Daoy (cell line): ENCODE data around the gene TMC2. TPM values are rescaled to one million over a fixed set of nuclear protein-coding genes. Genes with fewer than 3 reads are reported as not detected.

ENCODE experiments used
- DNase-seq: peaks from one replicate; pipeline ENCODE4 v3.0.0-alpha.2; 2015; ENCODE audit warnings: low read depth
- total RNA-seq: library from RNA; depleted of rRNA; stranded (reverse); fragments of >200 nt; shearing (Covaris generic); gene quantifications from 2 replicates; pipeline ENCODE4 v1.2.3, GENCODE V29; 2014

TMC2 gene
- total RNA-seq, 1 experiment from 2014 or later = not detected

DNA sequence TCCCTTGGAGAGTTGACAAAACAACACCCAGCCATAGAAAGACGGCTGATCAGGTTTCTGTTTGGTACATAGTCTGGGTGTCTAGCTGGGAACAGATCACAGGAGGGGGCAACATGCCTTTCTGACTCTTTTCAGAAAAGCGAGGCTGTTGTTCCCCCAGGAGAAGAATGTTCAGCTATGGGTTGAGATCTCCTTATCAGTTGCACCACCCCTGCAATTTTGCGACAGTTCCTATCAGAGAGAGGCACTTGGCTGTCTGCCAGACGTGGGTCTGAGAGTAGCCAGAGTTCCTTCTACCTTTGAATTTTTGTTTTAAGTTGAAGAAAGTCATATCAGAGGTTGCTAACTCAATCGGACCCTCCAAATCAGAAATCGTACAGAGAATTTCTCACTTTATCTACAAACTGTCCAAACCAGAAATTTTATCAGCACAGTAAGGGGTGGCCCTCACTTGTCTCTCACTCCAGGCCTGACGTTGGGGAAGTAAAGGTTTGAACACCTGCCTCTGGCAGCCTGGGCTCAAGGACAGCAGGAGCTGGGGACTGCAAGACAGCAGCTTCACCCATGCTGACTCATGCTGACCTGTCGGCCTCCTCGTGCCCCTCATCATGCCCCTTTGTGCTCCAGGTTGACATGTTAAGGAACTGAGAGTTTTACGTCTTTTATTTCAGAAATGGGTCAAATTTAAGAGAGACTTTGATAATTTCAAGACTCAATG lies 42.3 kb downstream of the TMC2 start:
- no peak for DNase-seq

DNA sequence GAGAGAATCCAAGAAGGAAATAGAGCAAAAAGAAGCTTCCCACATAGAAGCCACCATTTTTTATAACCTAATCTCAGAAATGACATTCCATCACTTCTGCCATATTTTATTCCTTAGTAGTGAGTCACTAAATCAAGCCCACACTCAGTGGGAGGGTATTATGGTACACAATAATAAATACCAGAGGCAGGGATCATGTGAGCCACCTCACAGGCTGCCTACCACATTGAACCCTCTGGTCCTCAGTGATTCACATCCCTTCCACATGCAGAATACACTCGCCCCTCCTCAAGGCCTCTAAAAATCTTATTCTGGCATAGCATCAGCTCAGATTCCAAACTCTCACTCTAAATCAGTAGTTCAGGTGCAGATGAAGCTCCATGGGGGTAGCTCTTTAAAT lies 49.4 kb downstream of the TMC2 start:
- peak; percentile 82 for DNase-seq

DNA sequence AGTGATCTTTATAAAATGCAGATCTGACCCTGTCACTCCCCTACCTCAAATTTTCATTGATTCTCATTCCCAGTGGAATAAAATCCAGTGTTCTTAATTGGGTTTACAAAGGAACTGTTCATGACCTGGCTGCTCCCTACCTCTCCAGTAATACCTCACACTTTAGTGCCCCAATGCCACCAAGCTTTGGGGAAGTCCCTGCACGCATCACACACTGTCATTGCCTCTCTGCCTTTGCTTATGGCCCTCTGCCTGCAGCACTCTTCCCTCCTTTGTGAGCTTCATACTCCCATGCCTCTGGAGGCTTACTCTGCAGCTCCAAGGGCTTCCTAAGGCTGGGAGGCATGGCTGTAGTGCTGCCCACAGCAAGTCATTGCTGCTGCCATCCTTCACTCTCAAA lies 57.4 kb downstream of the TMC2 start:
- DNase-seq = no peak

DNA sequence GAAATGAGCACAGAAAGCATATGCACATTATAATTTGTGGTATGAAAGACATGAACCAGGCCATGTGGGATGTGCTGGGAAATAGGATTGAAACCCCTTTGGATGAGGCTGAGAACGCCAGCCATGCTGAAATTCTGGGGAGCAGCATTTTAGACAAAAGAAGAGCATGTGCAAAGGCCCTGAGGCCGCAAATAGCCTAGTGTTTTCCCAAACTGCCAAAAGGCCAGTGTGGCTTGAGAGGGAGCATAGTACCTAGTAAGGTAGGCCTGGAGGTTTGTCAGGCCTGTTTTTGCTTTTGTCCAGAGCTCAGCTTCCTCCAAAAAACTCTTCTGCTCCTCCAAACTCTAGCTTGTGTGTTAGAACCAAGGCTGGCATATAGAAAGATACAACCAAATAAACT lies 58.7 kb downstream of the TMC2 start:
- DNase-seq = no peak

DNA sequence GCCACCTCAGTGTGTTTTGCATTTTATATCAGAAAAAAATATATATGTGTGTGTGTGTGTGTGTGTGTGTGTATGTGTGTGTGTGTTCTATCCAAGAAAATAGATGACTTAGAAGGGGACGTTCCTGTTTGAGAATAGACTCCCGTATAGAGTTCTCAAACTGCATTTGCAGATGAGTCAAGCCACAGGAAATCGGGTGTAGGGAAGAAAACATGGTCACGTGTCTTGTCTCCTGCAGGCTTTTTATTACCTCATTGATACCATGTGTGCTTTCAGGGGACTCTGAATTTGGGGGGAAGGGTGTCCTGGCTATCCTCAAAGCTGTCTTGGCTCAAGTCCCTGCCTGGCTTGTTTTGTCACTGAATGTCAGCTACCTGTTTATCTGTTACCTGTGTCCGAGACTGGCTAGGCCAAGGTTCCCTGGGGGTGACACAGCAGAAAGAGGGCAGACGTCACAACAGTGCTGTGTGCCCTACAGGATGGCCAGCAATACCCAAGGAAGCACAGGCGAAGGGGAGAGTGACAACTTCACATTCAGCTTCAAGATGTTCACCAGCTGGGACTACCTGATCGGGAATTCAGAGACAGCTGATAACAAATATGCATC lies 60.4 kb downstream of the TMC2 start:
- DNase-seq = peak; percentile 41

DNA sequence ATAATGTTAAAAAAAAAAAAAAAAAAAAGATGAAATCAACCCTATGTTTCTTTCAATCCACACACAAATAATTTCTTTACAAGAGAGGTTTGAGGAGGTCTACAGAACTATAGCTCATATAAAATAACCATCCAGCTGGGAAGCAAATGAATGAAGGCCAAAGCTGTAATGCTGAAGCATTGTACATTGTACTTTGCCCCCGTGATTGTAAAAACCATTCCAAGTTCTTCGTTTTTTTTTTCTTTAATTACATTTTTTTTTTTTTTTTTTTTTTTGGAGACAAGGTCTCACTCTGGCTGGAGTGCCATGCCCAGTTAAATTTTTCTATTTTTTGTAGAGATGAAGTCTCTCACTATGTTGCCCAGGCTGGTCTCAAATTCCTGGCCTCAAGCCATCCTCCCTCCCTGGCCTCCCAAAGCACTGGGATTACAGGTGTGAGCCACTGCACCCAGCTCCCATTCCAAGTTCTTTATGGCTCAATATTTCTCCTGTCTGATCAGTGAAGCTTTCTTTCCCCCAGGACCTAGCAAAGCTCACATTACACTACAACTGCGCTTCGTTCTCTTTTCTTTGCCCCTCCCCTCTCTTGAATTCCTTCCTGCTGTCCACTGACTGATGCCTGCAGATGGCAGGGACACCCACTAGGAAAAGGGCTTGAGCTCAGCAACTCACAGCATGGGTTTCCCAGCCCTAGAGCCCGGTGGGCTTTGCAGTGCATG lies 63.1 kb downstream of the TMC2 start:
- DNase-seq = no peak

DNA sequence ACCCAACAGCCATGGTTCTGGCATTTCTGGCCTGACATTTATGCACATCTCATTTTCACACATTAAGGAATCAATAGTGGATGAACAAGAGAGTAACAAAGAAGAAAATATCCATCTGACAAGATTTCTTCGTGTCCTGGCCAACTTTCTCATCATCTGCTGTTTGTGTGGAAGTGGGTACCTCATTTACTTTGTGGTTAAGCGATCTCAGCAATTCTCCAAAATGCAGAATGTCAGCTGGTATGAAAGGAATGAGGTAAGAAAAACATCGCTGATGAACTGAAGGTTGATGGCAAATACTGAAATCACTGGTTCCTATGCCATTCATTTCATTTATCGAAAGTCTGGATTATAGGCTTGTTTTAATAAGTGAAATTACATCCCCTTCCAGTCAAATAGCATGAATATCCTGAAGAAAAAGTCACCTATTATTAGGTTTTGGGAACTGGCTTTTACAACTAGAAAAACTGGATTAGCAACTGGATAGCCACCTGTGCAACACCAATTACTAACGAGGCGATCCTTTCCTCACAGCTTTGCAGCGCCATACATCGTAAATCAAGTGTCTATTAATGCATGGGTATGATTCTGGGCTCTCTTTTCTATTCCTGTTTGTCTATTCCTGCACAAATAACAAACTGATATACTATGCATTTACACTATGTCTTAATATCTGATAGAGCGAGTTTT lies 65.8 kb downstream of the TMC2 start:
- DNase-seq = no peak

DNA sequence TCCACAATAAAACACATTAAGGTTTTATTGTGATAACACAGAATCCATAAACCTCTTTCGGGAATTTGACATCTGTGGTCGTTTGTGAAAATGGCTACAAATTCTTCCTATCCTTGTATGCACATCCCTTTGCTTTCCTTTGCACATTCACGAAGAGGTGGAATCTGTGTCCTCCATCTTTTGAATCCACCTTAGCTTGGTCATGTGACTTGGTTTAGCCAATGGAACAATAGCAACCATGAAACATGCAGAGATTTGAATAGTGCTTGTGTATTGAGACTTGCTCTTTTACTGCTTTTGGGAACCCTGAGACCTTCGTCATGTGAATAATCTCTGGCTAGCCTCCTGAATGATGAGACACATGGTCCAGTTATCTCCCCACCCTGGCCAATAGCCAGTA lies 66.4 kb downstream of the TMC2 start:
- no peak for DNase-seq

DNA sequence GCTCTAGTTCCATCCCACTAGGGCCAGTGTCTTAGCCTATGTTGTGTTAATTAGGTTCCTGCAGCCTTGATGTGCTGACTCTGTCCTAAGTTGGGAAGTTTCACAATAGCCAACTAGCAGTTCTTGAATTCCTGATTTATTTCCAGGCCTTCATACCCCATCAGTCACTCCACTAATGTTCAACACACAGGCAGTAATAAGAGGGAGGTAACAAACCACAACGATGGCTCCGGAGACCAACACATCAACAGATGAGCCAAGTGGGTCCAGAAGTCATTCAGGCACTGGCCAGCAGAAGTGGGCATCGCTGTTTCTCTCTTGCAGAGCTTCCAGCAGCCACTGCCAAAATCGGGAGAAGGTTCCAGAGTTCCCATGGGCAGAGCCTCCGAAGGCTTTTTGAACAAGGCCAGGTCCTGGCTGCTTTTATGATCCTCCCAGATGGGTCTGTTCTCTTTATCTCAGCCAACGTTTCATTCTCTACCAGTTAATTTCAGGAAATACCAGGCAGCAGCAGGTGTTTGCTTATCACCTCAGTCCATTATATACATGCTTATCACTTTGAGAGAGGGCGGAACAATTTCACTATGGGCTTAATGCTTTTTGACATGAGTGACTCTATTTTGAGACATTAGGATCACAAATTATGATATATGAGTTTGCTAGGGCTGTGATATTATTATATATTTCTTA lies 67.6 kb downstream of the TMC2 start:
- no peak for DNase-seq

DNA sequence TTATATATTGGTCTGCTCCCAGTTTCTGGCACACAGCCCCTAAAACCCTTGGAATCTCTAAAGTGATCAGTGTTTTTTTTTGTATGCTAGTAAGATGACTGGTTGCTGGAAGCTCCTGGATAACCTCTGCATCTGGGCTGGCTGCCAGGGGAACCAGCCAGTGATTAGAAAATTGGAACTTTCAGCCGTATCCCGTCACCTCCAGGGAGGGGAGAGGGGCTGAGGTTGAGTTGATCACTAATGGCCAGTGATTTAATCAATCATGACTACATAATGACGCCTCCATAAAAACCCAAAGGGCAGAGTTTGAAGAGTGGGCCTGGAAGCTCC lies 68.1 kb downstream of the TMC2 start:
- no peak for DNase-seq

DNA sequence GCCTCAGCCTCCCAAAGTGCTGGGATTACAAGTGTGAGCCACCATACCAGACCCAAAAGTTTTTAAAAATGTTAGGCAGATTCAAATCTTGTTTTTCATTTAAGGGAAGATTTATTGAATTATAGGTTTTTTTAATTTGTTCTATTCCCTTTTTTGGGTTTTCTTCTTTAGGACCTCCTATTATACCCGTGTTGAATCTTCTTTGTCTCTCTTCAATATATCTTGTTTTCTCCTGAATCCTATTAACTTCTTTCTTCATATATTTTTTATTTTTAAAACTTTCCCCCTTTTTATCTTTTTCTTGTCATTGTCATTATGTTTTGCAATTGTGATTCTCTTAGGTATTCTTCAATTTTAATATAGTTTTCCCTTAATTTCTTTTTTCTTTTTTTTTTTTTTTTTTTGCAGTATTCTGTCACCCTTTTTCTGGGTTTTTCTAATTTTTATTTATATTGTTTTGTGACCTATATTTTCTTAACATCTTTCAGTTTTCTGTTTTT lies 70.2 kb downstream of the TMC2 start:
- DNase-seq = no peak

DNA sequence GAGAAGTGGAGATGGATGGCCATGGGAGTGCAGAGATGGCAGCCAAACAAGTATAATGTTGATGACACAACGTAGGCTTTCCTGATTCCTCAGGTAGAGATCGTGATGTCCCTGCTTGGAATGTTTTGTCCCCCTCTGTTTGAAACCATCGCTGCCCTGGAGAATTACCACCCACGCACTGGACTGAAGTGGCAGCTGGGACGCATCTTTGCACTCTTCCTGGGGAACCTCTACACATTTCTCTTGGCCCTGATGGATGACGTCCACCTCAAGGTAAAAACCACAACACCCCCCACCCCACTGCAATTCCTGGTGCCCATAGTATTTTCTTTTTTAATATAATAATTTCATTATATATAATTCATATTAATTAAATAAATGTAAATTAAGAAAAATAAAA lies 74.0 kb downstream of the TMC2 start:
- no peak for DNase-seq

DNA sequence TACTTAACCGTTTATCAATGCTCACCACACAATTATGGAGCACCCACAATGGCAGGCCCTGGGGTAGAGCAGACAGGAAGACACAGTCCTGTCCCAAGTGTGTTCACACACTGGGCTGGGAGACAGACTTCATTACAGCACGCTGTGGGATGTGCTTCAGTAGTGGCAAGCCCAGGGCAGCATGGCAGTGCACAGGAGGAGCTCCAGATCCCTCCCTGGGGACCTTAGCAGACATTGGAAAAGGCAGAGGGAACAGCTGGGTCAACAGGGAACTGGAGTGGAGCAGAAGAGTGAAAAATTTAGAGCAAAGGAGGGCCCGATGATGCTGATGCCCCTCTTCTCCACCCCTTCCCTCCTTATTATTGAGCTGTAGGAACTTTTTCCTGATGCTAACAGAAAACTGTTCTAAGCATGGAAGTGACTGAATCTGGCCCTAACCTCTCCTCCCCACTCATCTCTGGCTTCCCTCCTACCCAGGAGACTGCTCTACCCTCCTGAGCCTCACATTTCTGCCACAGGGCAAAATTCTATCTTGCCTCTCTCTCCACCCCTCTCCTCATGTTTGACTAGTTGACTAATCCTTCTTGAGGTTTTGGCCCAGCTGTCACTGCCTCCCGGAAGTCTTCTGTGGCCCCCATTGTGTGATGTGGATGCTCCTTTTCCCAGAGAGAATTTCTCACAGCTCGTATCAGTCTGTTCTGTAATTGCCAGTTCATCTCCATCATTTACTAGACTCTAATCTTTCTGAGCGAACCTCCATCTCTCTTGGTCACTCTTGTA lies 74.8 kb downstream of the TMC2 start:
- no peak for DNase-seq

DNA sequence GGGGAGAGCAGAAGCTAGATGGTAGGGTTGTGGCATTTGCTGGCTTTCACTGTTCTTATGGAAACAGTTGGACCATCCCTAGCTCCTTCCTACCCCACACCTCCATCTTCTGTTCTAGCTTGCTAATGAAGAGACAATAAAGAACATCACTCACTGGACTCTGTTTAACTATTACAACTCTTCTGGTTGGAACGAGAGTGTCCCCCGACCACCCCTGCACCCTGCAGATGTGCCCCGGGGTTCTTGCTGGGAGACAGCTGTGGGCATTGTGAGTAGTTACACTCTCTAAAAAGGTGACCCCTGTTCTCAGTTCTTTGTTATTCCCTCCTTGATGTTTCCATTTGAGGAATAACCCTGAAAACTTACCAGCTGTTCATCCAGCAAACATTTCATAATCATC lies 75.7 kb downstream of the TMC2 start:
- DNase-seq = no peak

DNA sequence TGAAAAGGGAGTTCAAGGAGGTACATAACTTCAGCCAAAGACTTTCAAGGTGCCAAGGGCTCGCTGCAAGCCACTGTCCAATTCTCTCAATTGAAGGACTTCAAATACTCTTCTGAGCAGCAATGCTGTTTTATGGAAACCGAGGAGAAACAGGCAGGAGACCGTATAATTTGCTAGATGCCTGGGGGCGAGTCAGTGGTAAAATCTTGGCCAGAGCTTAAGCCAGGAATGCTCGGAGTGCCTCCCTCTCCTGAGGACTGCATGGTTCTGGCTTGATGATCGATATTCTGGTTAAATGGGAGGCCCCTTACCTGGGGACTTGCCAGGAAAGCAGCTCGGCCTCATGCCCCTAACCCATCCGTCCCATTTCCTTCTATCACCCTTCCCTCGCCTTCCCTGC lies 80.3 kb downstream of the TMC2 start:
- no peak for DNase-seq

DNA sequence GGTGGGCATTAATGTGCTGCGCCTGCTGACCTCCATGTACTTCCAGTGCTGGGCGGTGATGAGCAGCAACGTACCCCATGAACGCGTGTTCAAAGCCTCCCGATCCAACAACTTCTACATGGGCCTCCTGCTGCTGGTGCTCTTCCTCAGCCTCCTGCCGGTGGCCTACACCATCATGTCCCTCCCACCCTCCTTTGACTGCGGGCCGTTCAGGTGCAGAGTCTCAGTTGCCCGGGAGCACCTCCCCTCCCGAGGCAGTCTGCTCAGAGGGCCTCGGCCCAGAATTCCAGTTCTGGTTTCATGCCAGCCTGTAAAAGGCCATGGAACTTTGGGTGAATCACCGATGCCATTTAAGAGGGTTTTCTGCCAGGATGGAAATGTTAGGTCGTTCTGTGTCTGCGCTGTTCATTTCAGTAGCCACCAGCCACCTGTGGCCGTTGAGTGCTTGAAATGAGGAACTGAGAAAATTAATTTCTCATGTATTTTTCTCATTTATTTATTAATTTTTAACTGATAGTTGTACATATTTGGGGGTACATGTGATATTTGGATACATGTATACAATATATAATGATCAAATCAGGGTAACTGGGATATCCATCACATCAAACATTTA lies 80.8 kb downstream of the TMC2 start:
- DNase-seq = no peak

DNA sequence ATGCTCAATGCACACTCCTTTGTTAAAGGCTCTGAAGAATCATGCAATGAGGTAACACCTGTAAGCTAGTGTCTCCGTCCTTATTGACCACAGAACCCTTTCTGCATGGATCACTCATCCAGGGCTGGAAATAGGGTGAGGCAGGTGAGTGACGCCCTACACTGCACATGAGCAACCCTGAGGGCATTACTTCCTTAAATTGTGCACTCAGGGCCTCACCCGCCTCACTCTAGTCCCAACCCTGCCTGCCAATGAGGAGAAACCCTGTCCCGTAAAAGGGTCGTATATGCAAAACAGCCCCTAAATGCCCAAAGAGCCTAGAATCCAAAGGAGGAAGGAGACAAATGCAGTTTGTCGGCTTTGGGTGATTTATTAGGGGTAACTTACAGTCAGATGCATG lies 82.4 kb downstream of the TMC2 start:
- DNase-seq = no peak

DNA sequence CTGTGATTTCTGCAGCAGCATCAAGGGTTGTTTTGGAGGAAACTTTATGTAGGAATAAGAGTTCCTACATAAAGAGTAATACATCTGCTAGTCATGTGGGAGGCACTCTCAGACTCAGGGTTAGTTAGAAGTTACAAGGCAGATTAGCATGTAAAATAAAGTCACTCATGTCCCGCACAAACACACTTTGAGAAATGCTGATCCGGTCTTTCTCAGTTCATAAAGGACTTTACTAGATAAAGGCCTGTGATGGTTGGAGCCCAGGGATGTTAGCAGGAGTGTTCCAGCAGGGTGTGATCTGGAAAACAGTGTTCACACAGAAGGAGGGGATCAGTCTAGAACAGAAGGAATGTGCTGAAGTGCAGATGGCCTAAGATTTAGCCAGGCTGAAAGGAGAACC lies 83.0 kb downstream of the TMC2 start:
- DNase-seq = no peak

DNA sequence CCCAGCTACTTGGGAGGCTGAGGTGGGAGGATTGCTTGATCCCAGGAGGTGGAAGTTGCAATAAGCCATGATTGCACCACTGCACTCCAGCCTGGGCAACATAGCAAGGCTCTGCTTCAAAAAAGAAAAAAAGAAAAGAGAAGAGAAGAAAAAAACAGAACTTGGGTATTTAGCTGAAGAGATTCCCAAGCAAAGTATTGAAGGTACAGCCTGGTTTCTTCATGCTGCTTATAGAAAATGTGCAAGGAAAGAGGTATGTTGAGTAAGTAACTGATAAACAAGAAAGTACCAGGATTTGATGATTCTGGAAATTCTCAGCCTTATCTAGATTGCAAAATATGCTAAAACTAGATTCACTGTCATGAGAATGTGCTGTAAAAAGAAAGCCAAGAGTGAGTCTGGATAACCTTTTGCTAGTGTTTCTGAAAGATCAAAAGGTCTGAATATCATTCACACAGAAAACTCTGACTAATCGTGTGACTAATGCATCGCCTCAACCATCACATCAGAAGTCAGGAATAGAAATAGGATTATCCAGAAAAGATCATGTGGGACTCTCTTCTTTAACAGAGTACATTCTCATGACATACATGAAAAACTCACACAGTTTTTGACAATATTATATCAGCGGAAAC lies 83.7 kb downstream of the TMC2 start:
- peak; percentile 11 for DNase-seq

DNA sequence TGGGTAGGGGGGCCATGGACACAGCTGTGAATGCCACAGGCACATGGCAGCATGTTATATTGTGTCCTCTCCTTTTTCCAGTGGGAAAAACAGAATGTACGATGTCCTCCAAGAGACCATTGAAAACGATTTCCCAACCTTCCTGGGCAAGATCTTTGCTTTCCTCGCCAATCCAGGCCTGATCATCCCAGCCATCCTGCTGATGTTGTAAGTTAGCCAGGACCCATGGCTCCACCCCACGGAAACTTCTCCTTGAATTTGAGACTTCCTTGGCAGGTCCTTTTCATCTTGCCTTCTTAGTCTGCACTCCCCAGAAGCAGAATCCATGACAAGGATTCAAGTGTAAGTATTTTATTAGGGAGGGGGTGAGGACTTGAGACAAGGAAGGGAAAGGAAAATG lies 87.8 kb downstream of the TMC2 start:
- no peak for DNase-seq
